GM18868 (cell line): ENCODE measurements around the gene CLDN20.
A peak's percentile ranks its signal among the peaks of the same experiment; 100 is the strongest.

Source experiments
- ATAC-seq: cut with Tn5 transposase; IDR thresholded peaks from one replicate; pipeline ENCODE4 v1.9.1; 2021; ENCODE audit warnings: mild to moderate bottlenecking, moderate library complexity; ENCODE audit not compliant: unreplicated experiment

The CLDN20 gene

GRCh38 chr6:155244434-155244833, 19.4 kb upstream of the CLDN20 start:
- ATAC-seq, result no peak

- ATAC-seq, result no peak
These were observed 18.6 kb upstream of the CLDN20 start for GRCh38 chr6:155245193-155245592.

GRCh38 chr6:155245831-155246230, 18.0 kb upstream of the CLDN20 start:
- no peak for ATAC-seq

GRCh38 chr6:155246825-155247224, 17.0 kb upstream of the CLDN20 start:
- ATAC-seq, result no peak

- ATAC-seq, result no peak
These were observed 16.2 kb upstream of the CLDN20 start for GRCh38 chr6:155247618-155248007.

- peak; percentile 78 for ATAC-seq
These were observed 15.5 kb upstream of the CLDN20 start for GRCh38 chr6:155248008-155249001.

- ATAC-seq, result no peak
These were observed 13.0 kb upstream of the CLDN20 start for GRCh38 chr6:155250701-155251381.

- ATAC-seq, result no peak
These were observed 11.2 kb upstream of the CLDN20 start for GRCh38 chr6:155252581-155252980.

- ATAC-seq, result no peak
These were observed 10.5 kb upstream of the CLDN20 start for GRCh38 chr6:155253337-155253736.

GRCh38 chr6:155254139-155254538, 9.7 kb upstream of the CLDN20 start:
- no peak for ATAC-seq

GRCh38 chr6:155256122-155256795, 7.6 kb upstream of the CLDN20 start:
- no peak for ATAC-seq

GRCh38 chr6:155257796-155258195, 6.0 kb upstream of the CLDN20 start:
- ATAC-seq, result no peak

GRCh38 chr6:155259204-155259603, 4.6 kb upstream of the CLDN20 start:
- no peak for ATAC-seq

GRCh38 chr6:155259897-155260296, 3.9 kb upstream of the CLDN20 start:
- ATAC-seq, result no peak

GRCh38 chr6:155260686-155261085, 3.1 kb upstream of the CLDN20 start:
- peak; percentile 60 for ATAC-seq

GRCh38 chr6:155261111-155261900, 2.5 kb upstream of the CLDN20 start:
- ATAC-seq, result peak; percentile 40

- ATAC-seq, result no peak
These were observed 1.2 kb upstream of the CLDN20 start for GRCh38 chr6:155262655-155263054.

- ATAC-seq, result no peak
These were observed 994 bp downstream of the CLDN20 start for GRCh38 chr6:155264693-155265320.

- no peak for ATAC-seq
These were observed 2.2 kb downstream of the CLDN20 start for GRCh38 chr6:155265843-155266535.

- ATAC-seq, result no peak
These were observed 3.6 kb downstream of the CLDN20 start for GRCh38 chr6:155267411-155267810.
